ENCODE results near the gene GRAMD1A.

- TF ChIP-seq ZKSCAN8 (CRISPR knock-in tag; IDR thresholded peaks at IDR 0.05) (no peak), RCOR1 (IDR thresholded peaks at IDR 0.05; ENCODE audit: borderline replicate concordance in 1 of 2, low read depth in 2 of 2, low read length in 2 of 2) (no peak), CHD4 (IDR thresholded peaks at IDR 0.05; ENCODE audit: insufficient read depth, insufficient replicate concordance, low read depth, low read length, poor library complexity, severe bottlenecking) (no peak)
- TF ChIP-seq, protein P1, sequence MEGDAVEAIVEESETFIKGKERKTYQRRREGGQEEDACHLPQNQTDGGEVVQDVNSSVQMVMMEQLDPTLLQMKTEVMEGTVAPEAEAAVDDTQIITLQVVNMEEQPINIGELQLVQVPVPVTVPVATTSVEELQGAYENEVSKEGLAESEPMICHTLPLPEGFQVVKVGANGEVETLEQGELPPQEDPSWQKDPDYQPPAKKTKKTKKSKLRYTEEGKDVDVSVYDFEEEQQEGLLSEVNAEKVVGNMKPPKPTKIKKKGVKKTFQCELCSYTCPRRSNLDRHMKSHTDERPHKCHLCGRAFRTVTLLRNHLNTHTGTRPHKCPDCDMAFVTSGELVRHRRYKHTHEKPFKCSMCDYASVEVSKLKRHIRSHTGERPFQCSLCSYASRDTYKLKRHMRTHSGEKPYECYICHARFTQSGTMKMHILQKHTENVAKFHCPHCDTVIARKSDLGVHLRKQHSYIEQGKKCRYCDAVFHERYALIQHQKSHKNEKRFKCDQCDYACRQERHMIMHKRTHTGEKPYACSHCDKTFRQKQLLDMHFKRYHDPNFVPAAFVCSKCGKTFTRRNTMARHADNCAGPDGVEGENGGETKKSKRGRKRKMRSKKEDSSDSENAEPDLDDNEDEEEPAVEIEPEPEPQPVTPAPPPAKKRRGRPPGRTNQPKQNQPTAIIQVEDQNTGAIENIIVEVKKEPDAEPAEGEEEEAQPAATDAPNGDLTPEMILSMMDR (IDR thresholded peaks at IDR 0.05 in 2 of 3, conservative IDR thresholded peaks at IDR 0.05 in 1 of 3; ENCODE audit: insufficient read depth in 2 of 3, low read depth in 1 of 3, low read length in 3 of 3) = no peak
Observed at GRCh38 chr19:35022460-35022859, 22.3 kb downstream of the GRAMD1A start.
